ENCODE data around the gene IGF1R.

Gene IGF1R

DNA sequence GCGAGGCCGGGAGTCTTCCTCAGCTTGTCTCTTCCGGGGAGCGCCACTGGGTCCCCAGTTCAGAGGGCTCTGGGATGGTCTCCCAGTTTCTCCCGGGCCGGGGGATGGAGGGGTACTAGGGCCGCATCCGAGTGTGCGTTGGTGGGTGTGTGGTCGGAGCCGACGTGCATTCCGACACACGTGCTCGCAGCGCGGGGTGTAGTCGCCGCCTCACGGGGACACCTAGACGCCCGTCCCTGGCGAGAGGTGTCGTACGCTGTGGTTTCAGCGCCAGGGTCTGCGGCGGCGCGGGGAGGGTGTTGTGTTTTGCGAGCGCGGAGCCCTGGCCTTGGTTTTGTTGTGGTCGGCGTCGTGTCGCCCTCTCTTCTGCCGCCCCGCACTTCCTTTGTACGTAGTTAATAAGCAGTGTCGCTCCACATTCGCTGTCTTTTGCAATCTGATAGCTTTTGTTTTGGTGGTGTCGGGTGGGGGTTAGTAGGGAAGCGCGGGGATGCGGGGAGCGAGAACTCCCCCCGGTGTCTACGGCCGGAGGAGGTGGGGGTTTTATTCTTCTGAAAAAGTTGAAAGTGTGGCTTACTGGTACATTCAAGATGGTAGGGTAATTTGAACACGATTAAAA is 2.2 kb downstream of the IGF1R start:
- peak overlapping the region; percentile 95 for H3K4me3 ChIP-seq (ENCODE audit: low read depth, low read length)

DNA sequence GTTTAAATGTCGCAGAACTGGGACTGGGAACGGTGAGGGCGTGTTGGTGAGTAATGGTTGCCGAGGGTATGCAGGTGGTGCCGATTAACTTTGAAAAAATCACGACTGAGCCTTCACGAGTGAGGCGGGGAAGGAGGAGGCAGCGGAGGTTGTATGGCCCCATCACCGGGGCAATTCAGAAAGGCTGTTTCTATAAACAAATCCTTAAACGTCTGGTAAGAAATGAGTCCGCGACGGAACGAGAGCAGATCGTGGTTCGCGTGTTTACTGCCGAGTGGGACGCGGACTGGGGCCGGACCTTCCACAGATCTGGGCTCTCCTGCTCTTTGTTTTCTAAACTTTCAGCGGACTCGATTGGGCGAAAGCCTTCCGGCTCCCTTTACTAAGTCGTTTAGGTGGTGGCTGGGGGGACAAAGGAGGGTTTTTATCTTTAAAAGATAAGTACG is 2.7 kb downstream of the IGF1R start:
- TF ChIP-seq, protein P1, sequence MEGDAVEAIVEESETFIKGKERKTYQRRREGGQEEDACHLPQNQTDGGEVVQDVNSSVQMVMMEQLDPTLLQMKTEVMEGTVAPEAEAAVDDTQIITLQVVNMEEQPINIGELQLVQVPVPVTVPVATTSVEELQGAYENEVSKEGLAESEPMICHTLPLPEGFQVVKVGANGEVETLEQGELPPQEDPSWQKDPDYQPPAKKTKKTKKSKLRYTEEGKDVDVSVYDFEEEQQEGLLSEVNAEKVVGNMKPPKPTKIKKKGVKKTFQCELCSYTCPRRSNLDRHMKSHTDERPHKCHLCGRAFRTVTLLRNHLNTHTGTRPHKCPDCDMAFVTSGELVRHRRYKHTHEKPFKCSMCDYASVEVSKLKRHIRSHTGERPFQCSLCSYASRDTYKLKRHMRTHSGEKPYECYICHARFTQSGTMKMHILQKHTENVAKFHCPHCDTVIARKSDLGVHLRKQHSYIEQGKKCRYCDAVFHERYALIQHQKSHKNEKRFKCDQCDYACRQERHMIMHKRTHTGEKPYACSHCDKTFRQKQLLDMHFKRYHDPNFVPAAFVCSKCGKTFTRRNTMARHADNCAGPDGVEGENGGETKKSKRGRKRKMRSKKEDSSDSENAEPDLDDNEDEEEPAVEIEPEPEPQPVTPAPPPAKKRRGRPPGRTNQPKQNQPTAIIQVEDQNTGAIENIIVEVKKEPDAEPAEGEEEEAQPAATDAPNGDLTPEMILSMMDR (IDR thresholded peaks at IDR 0.05; ENCODE audit: low read depth, low read length): no peak
- DNase-seq: no peak
- H3K36me3 ChIP-seq: peaks cover 13% of the 10 kb centered on the region
- peaks cover 6% of the 10 kb centered on the region for H3K4me1 ChIP-seq
- H3K4me3 ChIP-seq (ENCODE audit: low read depth, low read length): peak overlapping the region; percentile 95
- H3K9me3 ChIP-seq: no peaks in the 10 kb centered on the region
- peaks cover 12% of the 10 kb centered on the region for H3K27me3 ChIP-seq

More for the DNA sequence above, 2.2 kb downstream of the IGF1R start:
- Histone ChIP-seq H3K27me3 (peaks cover 17% of the 10 kb centered on the region), H3K36me3 (peaks cover 10% of the 10 kb centered on the region), H3K4me1 (peaks cover 6% of the 10 kb centered on the region), H3K9me3 (no peaks in the 10 kb centered on the region)
- DNase-seq: peak; percentile 44
- TF ChIP-seq, protein P1 (IDR thresholded peaks at IDR 0.05; ENCODE audit: low read depth, low read length): no peak

DNA sequence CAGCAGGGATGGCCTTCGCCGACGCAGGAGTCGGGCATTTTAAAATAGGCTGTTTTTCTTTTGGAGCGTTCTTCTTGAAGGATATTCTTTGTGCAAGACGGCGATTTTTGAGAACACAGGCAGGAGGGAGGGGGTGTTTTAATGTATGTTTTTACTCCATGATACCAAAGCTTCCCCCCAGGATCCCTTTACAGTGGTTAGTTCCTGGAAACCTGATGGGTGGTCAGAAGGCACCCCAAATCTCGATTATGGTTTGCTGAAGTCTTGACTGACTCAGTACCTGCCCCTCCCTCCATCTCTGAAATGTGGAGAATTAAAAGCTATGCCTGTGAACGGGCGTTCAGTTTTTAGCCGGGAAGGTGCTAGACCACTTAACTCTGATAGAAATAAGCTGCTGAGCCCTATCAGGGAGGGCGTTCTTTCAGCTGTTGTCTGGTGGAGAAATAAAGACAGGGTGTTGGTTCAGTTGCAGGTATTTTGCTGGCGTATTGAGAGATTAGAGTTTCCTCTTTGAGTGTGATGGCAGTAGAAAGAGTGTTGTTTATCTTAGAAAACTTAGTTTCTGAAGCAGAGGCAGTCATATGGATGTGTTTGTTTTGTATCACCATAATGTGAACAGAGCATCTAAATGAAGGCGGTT is 3.4 kb downstream of the IGF1R start:
- Histone ChIP-seq H3K27me3 (peaks cover 5% of the 10 kb centered on the region), H3K36me3 (peaks cover 13% of the 10 kb centered on the region), H3K4me1 (peaks cover 6% of the 10 kb centered on the region), H3K9me3 (no peaks in the 10 kb centered on the region), H3K4me3 (ENCODE audit: low read depth, low read length) (peak overlapping the region; percentile 95)
- TF ChIP-seq, protein P1 (IDR thresholded peaks at IDR 0.05; ENCODE audit: low read depth, low read length): no peak
- no peak for DNase-seq

DNA sequence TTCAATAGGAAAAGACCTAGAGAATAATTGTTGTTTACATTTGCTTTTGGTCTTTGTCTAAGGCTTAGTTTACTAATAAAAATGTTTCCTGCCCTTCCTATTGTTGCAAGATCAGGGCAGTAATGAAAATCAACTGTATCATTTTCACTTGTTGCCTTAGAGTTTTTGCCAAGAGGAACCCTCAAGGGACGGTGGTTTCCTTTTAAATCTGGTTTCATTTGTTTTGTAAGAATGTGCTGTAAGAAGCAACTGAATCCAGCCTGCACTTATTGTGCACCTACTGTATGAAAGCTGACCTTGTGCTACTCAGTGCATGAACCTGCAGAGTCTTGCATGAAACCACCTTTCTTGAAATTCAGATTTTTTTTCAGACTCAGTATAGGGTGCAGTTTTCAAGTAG is 5.3 kb downstream of the IGF1R start:
- TF ChIP-seq, protein P1 (IDR thresholded peaks at IDR 0.05; ENCODE audit: low read depth, low read length): no peak
- no peak for DNase-seq
- no peaks in the 10 kb centered on the region for H3K27me3 ChIP-seq
- peak overlapping the region; percentile 95 for H3K4me3 ChIP-seq (ENCODE audit: low read depth, low read length)
- H3K4me1 ChIP-seq: peaks cover 18% of the 10 kb centered on the region
- peaks cover 13% of the 10 kb centered on the region for H3K36me3 ChIP-seq
- no peaks in the 10 kb centered on the region for H3K9me3 ChIP-seq

DNA sequence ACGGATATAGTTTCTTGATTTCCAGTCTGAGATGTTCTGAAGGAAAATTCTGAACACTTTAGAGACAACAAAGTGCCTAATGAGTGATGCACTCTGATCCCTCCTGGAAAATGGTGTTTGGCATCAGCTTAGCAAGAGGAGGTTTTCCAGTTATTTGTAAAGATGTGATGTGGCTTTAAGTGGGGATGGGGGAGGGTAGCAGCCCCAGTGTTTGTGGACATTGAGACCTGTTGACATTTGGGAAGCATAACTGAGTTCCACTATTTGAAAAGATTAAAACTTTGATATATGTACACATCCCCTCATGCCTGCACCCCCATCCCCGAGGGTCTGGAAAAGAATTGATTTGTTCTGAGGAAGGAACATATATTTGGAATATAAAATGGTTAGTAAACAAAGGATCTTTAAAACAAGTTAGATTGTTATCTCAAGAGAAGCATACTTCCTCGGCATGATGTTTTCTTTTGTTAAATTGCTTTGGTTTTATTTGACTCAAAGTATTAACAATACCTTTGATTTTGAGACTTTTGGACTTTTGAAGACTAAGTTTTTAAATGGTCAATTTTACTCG is 6.5 kb downstream of the IGF1R start:
- peaks cover 29% of the 10 kb centered on the region for H3K4me1 ChIP-seq
- 0 out of 2 replicates have a peak overlapping the region, but pooled peaks have one; percentile 25 for H3K4me3 ChIP-seq (ENCODE audit: low read depth, low read length)
- H3K9me3 ChIP-seq: no peaks in the 10 kb centered on the region
- TF ChIP-seq, protein P1 (IDR thresholded peaks at IDR 0.05; ENCODE audit: low read depth, low read length): no peak
- H3K27me3 ChIP-seq: no peaks in the 10 kb centered on the region
- H3K36me3 ChIP-seq: peaks cover 16% of the 10 kb centered on the region
- DNase-seq: no peak

DNA sequence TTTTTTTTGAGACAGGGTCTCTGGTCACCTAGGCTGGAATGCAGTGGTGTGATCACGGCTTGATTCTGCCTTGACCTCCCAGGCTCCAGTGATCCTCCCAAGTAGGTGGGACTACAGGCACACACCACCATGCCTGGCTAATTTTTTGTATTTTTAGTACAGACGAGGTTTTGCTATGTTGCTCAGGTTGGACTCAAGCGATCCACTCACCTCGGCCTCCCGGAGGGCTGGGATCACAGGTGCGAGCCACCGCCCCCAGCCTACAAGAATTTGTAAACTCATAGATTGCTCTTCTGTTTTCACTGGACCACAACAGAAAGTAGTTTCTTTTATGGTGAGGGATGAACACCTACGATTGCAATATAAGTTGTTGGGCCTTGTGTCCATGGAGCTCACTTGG is 7.4 kb downstream of the IGF1R start:
- no peak for DNase-seq
- Histone ChIP-seq H3K27me3 (no peaks in the 10 kb centered on the region), H3K4me1 (peaks cover 38% of the 10 kb centered on the region), H3K9me3 (no peaks in the 10 kb centered on the region), H3K4me3 (ENCODE audit: low read depth, low read length) (no peak overlapping the region), H3K36me3 (peaks cover 11% of the 10 kb centered on the region; the same call in 1 of the 2 replicates)
- TF ChIP-seq, protein P1 (IDR thresholded peaks at IDR 0.05; ENCODE audit: low read depth, low read length): no peak

Measured in BE2C (cell line).